BE2C (cell line): ENCODE results near the gene CBFA2T2.
"Not testable (repeated sequence)": the region's sequence is repeated elsewhere in the genome, so short reads cannot be mapped to it uniquely, and the experiment has no call there.

Source experiments
- DNase-seq: peaks from one replicate; pipeline ENCODE4 v3.0.0-alpha.2; 2020
- H3K27me3 ChIP-seq: fragments of 250-450 bp; sonication (Bioruptor Pico); 2 replicates; pipeline ENCODE4 v1.5.1; 2020; ENCODE audit warnings: mild to moderate bottlenecking
- H3K36me3 ChIP-seq: fragments of 250-450 bp; sonication (Bioruptor Pico); 2 replicates; pipeline ENCODE4 v1.5.1; 2020; ENCODE audit warnings: mild to moderate bottlenecking
- H3K4me1 ChIP-seq: fragments of 250-450 bp; sonication (Bioruptor Pico); 2 replicates; pipeline ENCODE4 v1.5.1; 2020
- H3K4me3 ChIP-seq: 2 replicates; pipeline ENCODE4 v1.5.1; 2011; ENCODE audit warnings: low read depth, low read length
- H3K9me3 ChIP-seq: fragments of 250-450 bp; sonication (Bioruptor Pico); 2 replicates; pipeline ENCODE4 v1.5.1; 2020
- TF ChIP-seq, protein P1 (sequence below): IDR thresholded peaks from 2 replicates; pipeline ENCODE4 v1.5.1; 2012; ENCODE audit warnings: mild to moderate bottlenecking, low read depth, low read length

Gene CBFA2T2

DNA sequence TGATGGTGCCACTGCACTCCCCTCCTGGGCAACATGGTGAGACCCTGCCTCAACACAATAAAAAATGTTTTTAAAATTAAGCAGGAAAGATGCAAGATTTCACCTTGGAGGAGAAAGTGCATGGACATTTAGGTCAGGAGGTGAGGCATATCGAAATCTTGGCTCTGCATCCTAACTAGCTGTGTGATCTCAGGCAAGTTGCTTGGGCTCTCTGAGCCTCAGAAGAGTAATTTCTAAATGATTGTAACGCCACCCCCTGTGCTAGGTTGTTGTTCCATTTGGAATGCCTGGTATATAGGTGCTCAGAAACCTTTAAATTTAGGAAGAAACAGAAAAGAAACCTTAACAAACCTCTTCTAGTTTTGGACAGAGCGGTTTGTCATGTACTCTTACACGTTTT lies 136.3 kb downstream of the CBFA2T2 start:
- no peak for DNase-seq
- H3K4me1 ChIP-seq: no peaks in the 10 kb centered on the region
- H3K36me3 ChIP-seq: peaks cover 30% of the 10 kb centered on the region

DNA sequence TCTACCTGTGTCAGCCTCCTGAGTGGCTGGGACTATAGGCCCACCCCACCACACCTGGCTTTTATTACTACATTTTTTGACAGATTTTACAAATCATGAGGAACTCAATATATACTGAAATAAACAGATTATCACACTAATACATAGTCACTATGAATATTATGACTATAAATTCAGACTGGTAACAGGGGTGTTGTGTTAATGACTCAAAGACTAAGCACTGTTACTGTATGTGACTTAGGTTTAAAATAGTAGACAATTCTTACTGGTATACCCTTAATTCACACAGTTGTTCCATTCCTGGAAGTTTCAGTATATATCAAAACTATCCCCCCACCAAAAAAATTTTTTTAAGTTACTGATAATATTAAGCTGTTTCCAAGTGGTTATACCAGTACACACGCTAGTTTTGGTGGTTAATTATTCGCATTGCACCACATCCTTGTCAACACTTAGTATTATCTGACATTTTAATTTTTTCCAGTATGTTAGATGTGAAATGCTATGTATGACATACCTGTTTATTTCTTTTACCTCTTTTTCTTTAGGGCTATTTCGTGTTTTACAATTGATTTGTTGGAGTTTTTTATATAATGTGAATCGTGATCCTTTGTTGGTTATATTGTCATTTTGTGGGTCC lies 137.8 kb downstream of the CBFA2T2 start:
- no peak overlapping the region for H3K4me3 ChIP-seq
- peaks cover 35% of the 10 kb centered on the region for H3K36me3 ChIP-seq
- TF ChIP-seq, protein P1, sequence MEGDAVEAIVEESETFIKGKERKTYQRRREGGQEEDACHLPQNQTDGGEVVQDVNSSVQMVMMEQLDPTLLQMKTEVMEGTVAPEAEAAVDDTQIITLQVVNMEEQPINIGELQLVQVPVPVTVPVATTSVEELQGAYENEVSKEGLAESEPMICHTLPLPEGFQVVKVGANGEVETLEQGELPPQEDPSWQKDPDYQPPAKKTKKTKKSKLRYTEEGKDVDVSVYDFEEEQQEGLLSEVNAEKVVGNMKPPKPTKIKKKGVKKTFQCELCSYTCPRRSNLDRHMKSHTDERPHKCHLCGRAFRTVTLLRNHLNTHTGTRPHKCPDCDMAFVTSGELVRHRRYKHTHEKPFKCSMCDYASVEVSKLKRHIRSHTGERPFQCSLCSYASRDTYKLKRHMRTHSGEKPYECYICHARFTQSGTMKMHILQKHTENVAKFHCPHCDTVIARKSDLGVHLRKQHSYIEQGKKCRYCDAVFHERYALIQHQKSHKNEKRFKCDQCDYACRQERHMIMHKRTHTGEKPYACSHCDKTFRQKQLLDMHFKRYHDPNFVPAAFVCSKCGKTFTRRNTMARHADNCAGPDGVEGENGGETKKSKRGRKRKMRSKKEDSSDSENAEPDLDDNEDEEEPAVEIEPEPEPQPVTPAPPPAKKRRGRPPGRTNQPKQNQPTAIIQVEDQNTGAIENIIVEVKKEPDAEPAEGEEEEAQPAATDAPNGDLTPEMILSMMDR: no peak
- no peak for DNase-seq
- H3K4me1 ChIP-seq: no peaks in the 10 kb centered on the region
- no peaks in the 10 kb centered on the region for H3K9me3 ChIP-seq
- H3K27me3 ChIP-seq: no peaks in the 10 kb centered on the region

More for the DNA sequence above, 136.3 kb downstream of the CBFA2T2 start:
- TF ChIP-seq, protein P1: no peak
- no peak overlapping the region for H3K4me3 ChIP-seq
- no peaks in the 10 kb centered on the region for H3K27me3 ChIP-seq
- H3K9me3 ChIP-seq: no peaks in the 10 kb centered on the region

DNA sequence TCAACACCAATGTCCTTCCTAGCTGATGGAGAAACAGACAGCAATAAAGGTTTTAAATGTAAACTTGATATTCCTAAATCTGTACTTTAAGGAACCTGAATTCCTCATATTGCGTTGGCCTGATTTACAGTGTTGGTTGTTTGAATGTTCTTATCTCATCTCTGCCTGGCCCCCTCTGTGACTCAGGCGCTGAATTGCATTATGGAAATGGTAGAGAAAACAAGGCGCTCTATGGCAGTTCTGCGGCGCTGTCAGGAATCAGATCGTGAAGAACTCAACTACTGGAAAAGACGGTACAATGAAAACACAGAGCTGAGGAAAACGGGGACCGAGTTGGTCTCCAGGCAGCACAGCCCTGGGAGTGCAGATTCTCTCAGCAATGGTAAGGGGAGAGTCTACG lies 139.6 kb downstream of the CBFA2T2 start:
- TF ChIP-seq, protein P1: no peak
- peaks cover 35% of the 10 kb centered on the region for H3K36me3 ChIP-seq
- no peaks in the 10 kb centered on the region for H3K27me3 ChIP-seq
- H3K9me3 ChIP-seq: no peaks in the 10 kb centered on the region
- no peaks in the 10 kb centered on the region for H3K4me1 ChIP-seq
- DNase-seq: no peak
- H3K4me3 ChIP-seq: no peak overlapping the region

DNA sequence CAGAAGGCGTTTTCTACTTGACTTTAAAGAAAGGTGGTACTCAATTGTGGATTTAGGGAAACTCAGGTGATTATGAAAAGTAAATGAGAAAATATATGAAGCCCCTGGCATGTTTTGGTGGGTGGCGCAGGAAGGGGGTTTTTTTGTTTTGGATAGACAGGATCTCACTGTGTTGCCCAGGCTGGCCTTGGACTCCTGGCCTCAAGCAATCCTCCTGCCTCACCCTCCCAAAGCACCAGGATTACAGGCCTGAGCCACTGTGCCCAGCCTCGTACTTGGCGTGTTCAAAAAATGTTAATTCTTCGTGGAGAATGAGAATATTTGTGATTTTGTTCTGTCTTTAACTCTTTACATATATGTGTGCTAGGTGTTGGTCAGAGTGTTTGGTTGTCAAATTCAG lies 140.1 kb downstream of the CBFA2T2 start:
- no peak overlapping the region for H3K4me3 ChIP-seq
- peaks cover 31% of the 10 kb centered on the region for H3K36me3 ChIP-seq
- H3K27me3 ChIP-seq: no peaks in the 10 kb centered on the region
- H3K9me3 ChIP-seq: no peaks in the 10 kb centered on the region
- DNase-seq: no peak
- H3K4me1 ChIP-seq: no peaks in the 10 kb centered on the region
- TF ChIP-seq, protein P1: no peak

DNA sequence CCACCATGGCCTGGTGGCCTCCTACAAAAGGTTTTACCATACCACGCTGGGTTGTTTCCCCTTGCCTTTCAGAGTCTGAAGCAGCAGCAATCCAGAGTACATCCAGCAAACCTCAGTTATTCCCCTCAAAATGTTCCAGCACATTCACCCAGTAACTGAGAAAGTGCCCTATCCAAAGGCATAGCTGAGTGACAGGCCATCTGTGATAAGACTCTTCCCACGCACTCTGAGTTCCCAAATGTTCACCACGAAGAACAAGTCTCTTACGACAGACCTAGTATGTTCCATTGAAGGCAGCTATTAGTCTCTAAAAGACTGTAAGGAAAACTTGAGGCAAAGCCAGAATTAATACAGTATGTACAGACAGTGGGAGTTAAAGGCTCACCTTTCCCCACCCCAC lies 140.6 kb downstream of the CBFA2T2 start:
- TF ChIP-seq, protein P1: no peak
- peaks cover 26% of the 10 kb centered on the region for H3K36me3 ChIP-seq
- DNase-seq: no peak

DNA sequence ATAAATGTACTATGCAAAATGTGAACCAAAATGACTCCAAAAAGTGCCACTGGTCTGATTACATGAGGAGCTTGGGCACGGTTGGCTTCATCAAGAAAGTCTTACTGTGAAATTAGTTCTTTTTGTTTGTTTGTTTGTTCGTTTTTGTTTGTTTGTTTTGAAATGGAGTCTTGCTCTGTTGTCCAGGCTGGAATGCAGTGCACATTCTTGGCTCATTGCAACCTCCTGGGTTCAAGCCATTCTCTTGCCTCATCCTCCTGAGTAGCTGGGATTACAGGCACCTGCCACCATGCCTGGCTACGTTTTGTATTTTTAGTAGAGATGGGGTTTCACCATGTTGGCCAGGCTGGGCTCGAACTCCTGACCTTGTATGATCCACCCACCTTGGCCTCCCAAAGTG lies 142.0 kb downstream of the CBFA2T2 start:
- peaks cover 26% of the 10 kb centered on the region for H3K36me3 ChIP-seq
- not testable (repeated sequence) for H3K27me3 ChIP-seq, H3K4me1 ChIP-seq, DNase-seq, H3K9me3 ChIP-seq, H3K4me3 ChIP-seq

More for the DNA sequence above, 140.6 kb downstream of the CBFA2T2 start:
- Histone ChIP-seq H3K27me3 (no peaks in the 10 kb centered on the region), H3K4me3 (no peak overlapping the region), H3K4me1 (no peaks in the 10 kb centered on the region), H3K9me3 (no peaks in the 10 kb centered on the region)
